Activated T-cell treated with anti-CD3 and anti-CD28 coated beads for 24 hours (primary cell): ENCODE results near the gene TAF1C.
A peak's percentile ranks its signal among the peaks of the same experiment; 100 is the strongest.

Experiments used
- DNase-seq: peaks from one replicate; pipeline ENCODE4 v3.0.0-alpha.2; 2020; ENCODE audit warnings: low read depth

Gene TAF1C

DNA sequence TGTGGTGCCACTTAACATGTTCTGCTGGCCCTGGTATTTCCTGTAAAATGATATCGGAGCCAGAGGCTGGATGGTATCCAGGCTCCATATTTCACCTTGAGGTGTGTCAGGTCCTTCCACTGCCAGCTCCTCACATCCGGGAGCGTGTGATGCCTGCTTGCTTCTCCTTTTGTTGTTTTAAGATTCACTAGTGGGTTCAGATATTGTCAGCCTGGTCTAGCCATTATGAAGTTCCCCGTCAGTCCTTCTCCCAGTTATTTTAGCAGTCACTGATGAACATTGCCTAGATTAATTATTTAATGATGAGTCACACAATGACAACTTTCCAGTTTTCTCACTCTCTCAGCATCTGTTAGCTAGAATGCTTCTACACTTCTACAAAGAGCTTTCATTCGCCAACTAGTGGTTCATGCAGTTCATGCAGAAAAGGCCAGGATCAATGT is 30.5 kb downstream of the TAF1C start:
- no peak for DNase-seq

- no peak for DNase-seq
Observed at GRCh38 chr16:84155771-84156170, 31.1 kb downstream of the TAF1C start.

DNA sequence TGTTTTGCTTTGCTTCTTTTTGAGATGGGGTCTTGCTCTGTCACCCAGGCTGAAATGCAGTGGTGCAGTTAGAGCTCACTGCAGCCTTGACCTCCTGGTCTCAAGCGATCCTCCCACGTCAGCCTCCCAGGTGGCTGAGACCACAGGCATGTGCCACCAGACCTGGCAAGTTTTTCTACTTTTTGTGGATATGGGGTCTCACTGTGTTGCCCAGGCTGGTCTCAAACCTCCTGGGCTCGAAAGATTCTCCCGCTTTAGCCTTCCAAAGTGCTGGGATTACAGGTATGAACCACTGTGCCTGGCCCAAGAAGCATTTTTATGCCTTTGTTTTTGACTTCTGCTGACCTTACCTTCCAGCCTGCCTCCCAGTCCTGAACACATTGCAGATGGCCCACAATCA is 31.6 kb downstream of the TAF1C start:
- no peak for DNase-seq

GRCh38 chr16:84153660-84154214 is 33.1 kb downstream of the TAF1C start:
- DNase-seq: no peak

DNA sequence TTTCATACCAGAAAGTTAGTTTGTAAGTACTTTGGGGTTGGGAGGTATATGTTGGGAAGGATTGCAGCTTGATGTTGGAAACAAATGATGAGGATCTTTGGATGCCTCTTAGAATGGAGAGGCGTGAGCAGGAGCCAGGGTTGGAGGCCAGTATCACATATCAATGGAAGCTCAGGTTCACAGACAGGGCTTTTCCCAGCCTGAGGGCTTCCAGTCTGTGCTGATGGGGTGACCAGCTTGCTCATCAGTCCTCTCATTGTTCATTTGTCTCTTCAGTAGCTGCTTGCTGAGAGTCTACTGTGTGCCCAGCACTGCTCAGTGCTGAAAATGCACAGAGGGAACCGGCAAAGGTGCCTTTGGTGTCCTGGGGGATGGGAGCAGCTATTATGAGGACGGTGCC is 35.9 kb downstream of the TAF1C start:
- no peak for DNase-seq

DNA sequence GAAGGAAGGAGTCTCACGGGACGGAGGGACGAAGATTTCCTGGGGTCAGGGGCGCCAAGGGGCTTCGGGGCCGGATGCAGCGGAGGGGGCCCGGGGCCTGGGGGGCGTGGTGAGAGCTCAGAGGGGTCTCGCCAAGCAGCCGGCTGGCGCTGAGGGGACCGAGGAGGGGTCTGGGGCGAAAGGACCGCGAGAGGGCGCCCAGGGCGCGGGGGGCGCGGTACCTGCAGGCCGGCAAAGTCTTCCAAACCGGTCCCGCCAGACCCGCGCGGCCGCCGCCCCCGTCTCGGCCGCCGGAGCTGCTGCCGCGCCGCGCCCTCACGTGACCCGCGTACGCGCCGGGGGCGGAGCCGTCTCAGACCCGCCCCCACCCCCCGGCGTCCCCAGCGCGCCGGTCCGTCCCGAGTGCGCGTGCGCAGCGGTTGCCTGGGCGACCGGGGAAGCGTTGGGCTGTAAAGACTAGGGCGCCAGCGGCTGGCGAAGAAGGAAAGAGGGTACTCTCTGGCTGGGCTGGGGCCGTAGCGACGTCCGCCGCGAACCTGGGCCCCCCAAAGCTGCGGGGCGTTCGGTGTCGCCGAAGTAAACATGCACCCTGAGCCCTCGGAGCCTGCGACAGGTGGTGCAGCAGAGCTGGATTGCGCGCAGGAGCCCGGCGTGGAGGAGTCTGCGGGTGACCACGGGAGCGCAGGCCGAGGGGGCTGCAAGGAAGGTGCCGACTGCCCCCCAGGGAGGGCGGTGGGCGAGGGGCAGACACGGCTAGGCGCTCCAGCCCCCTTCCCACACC is 41.8 kb downstream of the TAF1C start, which contains the start of the genes DNAAF1 and HSDL1:
Gene DNAAF1 (plus strand): TSS at position 450 of the 781 bp plus-strand sequence. CDS start 133 bp downstream, at position 583.
Gene HSDL1 (minus strand): TSS at position 319 of the 781 bp plus-strand sequence. CDS start 13,856 bp downstream, outside the sequence.
- peak; percentile 92 for DNase-seq

GRCh38 chr16:84144209-84144858 is 42.5 kb downstream of the TAF1C start:
- peak; percentile 23 for DNase-seq

DNA sequence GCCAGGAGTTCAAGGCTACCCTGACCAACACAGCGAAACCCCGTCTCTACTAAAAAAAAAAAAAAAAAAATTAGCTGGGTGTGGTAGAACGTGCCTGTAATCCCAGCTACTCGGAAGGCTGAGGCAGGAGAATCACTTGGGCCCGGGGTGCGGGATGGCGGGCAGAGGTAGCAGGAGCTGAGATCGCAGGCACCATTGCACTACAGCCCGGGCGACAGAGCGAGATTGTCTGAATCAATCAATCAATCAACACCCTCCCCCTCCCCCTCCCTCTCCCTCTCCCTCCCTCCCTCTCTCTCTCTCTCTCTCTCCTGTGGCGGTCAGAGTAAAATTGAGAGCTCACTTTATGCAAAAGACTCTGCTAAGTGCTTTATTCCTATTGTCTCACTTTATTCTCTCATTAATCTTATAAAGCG is 43.1 kb downstream of the TAF1C start:
- DNase-seq: no peak

- DNase-seq: no peak
Observed at GRCh38 chr16:84143081-84143480, 43.8 kb downstream of the TAF1C start.

- no peak for DNase-seq
Observed at GRCh38 chr16:84141143-84141670, 45.6 kb downstream of the TAF1C start.

DNA sequence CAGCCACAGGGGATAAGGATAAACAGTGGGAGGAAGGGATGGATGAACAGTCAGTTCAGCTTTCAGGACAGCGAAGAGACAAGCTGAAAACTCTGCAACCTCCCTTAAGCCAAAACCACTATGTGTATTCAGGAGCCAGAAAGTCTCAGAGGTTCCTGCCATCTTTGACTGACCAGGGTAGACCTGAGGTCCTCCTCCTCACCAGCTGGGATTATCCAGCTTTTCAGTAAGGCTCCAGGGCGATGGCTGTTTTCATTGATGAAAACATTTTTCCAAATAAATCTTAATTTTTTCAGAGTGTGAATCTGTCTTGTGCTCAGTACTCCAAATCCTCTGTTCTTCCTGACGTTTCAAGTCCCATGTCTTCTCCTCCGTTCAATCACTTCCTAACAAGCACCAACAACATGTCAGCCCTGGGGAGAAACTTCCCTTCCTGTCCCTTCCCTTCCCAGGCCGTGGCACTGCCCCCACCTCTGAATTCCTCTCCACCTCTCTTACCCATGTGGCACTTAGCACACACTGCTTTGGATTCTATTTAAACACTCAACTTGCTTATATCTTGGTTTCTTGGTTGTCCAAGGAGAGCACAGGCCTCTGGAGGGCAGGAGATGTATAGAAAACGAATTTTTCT is 47.1 kb downstream of the TAF1C start:
- no peak for DNase-seq

DNA sequence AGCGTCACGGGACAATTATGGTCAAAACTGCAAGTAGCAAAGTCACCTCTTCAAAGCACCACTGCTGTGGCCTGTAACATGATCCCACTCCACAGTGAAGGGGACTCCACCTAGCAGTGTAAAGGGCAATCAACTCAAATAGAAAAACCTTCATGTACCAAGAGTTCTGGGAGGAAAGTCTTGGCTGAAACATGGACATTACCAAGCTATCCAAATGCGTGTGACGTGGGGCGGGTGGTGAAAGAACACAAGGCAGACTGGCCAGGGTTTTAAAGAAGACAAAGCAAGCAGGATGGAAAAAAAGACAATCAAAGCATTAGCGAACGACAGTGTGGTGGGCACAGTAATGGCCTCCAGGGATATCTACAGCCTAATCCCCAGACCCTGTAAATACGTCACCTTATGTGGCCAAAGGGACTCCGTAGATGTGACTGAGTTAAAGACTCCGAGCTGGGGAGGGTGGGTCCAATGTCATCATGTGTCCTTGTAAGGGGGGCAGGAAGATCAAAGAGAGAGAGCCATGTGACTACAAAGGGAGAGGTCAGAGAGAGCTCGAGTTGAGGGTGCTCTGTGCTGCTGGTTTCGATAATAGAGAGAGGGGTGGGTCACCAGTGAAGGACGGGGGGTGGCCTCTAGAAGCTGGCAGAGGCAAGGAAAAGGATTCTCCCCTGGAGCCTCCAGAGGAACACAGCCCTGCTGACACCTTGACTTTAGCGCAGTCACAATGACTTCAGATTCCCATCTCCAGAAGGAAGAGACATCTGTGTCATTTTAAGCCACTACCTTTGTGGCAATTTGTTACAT is 47.8 kb downstream of the TAF1C start:
- no peak for DNase-seq

- DNase-seq: no peak
Observed at GRCh38 chr16:84138500-84138823, 48.4 kb downstream of the TAF1C start.

DNA sequence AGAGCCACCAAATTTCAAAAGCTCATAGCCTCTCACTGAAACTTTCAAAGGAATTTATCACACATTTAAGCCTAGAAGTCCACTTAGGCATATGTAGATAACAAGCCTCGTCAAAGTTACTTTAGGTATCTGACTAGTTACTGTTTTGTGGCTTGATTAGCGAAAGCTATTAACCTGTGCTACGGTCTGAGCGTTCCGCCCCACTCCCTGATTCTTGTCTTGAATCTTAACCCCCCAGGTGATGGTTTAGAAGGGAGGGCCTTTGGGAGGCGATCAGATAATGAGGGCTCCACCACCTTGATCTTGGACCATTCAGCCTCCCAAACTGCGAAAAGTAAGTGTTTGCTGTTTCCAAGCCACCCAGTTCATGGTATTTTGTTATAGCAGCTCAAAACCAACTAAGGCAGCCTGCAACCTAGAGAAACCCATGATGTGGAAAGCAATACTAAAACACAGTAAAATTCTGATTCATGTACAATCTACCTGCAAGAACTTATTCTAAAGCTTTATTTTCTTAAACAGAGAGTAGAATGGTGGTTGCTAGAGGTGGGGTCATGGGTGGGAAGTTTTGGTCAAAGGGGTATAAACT is 49.0 kb downstream of the TAF1C start:
- DNase-seq: no peak

DNA sequence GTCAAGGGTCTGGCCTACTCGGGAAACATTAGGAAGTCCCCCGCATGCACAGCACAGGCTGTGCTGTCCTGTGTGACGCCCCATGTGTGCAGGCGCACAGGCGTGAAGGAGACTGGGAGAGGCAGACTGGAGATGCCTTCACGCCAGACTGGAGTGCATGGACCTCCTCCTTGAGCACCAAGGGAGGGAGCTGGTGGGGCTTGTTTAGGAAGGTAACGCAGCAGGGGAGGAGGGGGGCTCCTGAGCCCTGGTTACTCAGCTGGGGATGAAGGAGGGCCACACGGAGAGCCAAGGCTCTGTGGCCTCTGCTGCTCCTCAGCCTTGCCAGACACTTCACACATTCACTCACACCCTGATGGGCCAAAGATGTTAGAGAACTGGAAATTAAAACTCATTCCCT is 49.6 kb downstream of the TAF1C start:
- no peak for DNase-seq

DNA sequence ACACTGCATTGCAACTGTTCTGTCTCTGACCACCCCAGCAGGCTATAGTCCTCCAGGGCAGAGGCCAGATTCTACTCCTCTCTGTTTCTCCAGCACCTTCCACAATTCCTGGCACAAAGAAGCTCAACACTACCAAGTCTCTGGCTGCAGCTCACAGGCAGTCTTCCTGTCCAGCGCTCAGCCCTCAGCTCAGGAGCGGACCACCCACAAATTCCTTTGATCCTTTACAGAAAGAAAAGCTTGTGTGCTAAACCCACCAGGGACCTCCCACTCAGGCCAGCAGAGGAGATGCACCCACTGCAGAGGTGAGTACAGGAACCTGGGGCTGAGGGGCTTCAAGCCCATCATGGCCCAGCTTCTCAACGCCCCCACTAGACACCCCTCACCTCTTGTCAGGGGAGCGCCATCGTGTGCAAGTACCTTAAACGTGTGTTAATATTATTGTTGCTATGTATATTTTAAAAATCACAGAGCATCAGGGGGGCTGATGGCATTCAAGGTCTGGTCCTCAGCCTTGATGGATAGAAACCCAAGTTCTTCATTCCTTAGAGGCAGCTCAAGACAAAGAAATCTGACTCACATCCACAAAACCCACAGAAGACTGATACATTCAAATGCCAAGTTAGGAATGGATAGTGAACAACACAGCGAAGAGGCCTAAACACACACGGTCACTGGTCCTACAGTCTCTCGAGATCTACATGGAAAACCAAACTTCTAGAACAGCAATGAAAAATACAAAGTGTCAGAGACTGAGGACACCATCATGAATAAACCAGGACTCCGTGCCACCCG is 50.3 kb downstream of the TAF1C start:
- no peak for DNase-seq

DNA sequence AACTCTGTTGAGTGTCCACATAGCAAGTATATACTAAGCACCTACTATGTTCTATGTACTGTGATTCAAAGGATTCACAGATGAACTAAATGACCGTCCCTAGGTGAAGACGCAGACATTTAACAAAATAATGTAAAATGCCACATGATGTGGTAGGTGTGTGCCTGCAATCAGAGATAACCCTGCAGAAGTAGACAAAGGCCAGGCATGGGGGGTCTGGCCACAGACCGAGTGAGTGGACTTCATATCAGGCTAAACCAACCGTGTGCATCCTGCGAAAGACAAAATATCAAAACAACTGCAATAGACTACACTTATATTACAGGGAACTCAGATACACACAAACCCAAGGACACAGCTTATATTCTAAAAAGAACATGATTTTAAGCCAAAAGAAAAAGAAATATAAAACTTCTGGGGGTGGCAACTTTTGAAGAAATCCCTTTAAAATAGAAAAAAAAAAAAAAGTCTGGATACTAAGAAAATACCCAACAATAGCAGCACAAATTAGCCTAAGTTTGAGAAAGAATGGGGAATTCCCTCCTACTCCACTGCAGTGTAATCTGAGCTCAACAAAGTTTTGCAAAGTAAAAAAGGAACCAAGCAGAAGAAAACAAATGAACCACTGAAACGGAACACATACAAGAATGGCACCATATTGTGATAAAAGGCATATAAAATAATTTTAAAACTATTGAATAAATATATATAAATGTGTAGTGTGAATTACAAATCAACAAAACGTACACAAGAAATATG is 54.2 kb downstream of the TAF1C start:
- no peak for DNase-seq

GRCh38 chr16:84131117-84131516 is 55.7 kb downstream of the TAF1C start:
- DNase-seq: no peak
